ENCODE results near the gene NOC2L.

The NOC2L gene

DNA sequence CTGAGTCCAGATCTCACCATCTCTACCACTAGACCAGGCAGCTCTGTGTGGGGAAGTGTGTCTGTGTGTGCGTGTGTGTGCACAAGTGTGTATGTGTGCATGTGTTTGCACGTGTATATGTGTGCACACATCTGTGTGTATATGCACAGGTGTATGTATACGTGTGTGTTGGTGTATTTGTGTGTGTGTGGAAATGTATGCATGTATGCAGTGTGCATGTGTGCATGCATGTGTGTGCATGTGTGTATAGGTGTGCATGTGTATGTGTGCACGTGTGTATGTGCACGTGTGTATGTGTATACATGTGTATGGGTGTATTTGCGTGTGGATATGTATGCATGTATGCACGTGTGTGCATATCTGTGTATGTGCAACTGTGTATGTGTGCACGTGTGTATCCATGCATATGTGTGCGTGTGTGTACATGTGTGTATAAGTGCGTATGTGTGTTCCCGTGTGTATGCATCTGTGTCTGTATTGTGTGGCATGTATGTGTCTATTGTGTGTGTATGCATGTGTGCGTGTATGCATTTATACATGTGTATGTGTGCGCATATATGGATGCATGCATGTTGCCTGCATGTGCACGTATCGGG, 10.3 kb upstream of the NOC2L start:
- TF ChIP-seq, protein P1, sequence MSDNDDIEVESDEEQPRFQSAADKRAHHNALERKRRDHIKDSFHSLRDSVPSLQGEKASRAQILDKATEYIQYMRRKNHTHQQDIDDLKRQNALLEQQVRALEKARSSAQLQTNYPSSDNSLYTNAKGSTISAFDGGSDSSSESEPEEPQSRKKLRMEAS (IDR thresholded peaks at IDR 0.05): no peak
- TF ChIP-seq TCF12 (IDR thresholded peaks at IDR 0.05; ENCODE audit: low read depth) (no peak), CREB1 (IDR thresholded peaks at IDR 0.05; ENCODE audit: low read depth) (no peak), RAD21 (IDR thresholded peaks at IDR 0.05; ENCODE audit: low read depth) (no peak), EP300 (IDR thresholded peaks at IDR 0.05; ENCODE audit: borderline replicate concordance) (no peak), YY1 (IDR thresholded peaks at IDR 0.05; ENCODE audit: low read depth) (no peak), ZBTB7A (IDR thresholded peaks at IDR 0.05; ENCODE audit: low read depth) (no peak), TAF1 (IDR thresholded peaks at IDR 0.05; ENCODE audit: low read depth) (no peak), FOXM1 (IDR thresholded peaks at IDR 0.05; ENCODE audit: borderline replicate concordance, low read depth) (no peak), CEBPB (IDR thresholded peaks at IDR 0.05) (no peak), TEAD4 (IDR thresholded peaks at IDR 0.05) (no peak), NFIC (IDR thresholded peaks at IDR 0.05) (no peak), EGR1 (IDR thresholded peaks at IDR 0.05) (no peak)
- TF ChIP-seq, protein P2, sequence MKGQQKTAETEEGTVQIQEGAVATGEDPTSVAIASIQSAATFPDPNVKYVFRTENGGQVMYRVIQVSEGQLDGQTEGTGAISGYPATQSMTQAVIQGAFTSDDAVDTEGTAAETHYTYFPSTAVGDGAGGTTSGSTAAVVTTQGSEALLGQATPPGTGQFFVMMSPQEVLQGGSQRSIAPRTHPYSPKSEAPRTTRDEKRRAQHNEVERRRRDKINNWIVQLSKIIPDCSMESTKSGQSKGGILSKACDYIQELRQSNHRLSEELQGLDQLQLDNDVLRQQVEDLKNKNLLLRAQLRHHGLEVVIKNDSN (IDR thresholded peaks at IDR 0.05): no peak
- TF ChIP-seq, protein P3, sequence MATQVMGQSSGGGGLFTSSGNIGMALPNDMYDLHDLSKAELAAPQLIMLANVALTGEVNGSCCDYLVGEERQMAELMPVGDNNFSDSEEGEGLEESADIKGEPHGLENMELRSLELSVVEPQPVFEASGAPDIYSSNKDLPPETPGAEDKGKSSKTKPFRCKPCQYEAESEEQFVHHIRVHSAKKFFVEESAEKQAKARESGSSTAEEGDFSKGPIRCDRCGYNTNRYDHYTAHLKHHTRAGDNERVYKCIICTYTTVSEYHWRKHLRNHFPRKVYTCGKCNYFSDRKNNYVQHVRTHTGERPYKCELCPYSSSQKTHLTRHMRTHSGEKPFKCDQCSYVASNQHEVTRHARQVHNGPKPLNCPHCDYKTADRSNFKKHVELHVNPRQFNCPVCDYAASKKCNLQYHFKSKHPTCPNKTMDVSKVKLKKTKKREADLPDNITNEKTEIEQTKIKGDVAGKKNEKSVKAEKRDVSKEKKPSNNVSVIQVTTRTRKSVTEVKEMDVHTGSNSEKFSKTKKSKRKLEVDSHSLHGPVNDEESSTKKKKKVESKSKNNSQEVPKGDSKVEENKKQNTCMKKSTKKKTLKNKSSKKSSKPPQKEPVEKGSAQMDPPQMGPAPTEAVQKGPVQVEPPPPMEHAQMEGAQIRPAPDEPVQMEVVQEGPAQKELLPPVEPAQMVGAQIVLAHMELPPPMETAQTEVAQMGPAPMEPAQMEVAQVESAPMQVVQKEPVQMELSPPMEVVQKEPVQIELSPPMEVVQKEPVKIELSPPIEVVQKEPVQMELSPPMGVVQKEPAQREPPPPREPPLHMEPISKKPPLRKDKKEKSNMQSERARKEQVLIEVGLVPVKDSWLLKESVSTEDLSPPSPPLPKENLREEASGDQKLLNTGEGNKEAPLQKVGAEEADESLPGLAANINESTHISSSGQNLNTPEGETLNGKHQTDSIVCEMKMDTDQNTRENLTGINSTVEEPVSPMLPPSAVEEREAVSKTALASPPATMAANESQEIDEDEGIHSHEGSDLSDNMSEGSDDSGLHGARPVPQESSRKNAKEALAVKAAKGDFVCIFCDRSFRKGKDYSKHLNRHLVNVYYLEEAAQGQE (IDR thresholded peaks at IDR 0.05; ENCODE audit: low read depth): no peak

DNA sequence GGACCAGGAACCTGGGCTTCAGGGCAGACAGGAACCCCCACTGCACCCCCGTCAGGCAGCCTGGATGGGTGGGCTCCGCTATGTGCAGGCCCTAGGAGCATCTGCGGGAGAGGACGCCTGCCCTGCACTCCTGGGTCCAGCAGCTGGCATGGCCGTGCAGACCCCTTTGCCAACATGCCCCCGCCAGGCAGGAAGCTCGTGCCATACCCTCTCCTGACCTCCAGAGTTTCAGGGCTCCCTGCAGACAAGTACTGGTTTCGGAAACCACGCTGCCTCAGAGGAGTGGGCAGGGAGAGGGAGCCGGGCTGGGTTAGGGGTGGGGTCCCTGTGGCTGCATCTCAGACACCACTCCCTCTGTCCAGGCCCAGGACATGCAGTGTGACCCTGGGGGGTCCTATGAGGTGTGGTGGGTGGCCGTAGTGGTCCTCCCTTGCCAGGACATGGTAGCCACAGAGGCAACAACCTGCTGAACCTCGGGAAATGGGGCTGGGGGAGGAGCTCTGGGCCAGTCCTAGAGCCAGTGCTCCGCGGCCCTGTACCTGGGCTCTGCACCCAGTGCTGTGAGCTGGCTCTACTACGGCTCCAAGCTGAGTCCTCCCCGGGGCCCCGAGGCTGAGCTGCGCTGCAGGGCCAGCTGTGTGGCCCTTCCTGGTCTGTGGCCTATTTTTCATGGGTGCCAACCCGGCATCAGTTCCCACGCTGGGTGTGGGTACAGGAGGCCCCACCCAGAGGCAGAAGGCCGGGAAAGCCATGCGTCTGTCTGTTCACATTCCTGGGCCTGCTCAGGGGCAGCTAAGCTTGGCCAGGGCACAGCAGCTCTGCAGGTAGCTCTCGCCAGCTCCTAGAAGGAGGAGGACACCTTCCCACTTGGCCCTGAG, 8.6 kb upstream of the NOC2L start:
- TF ChIP-seq NFIC (IDR thresholded peaks at IDR 0.05) (0 out of 2 replicates have a peak, but pooled peaks have one; percentile 25), TCF12 (IDR thresholded peaks at IDR 0.05; ENCODE audit: low read depth) (no peak), TEAD4 (IDR thresholded peaks at IDR 0.05) (peak; percentile 29; the same call in 1 of the 2 replicates)

DNA sequence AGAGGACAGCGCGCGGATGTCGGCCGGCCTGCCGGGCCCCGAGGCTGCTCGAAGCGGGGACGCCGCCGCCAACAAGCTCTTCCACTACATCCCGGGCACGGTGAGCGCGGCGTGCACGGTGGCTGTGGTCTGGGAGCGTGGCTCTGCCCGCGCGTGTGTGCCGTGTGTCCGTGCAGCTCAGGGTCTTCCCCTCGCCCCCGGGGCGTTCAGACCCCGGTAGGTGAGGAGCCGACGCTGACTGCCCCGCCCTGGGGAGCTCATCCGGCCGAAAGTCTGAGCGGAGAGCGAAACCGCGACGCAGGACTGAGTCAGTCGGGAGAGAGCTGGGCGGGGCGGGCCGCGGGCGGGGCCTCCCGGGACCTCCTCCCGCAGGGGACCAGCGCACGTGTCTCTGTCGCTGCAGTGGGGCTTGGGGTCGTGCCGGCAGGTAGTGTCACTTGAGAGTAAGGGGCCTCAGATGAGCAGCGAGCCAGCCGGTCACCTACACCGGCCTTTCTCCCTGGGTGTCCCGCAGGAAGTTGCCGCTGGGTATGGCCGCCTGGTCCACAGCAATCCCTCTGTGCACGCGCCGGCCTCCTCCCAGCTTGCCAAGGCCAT, 7.7 kb upstream of the NOC2L start:
- TF ChIP-seq, protein P2 (IDR thresholded peaks at IDR 0.05): peak; percentile 54; the same call in 1 of the 2 replicates
- TF ChIP-seq, protein P1 (IDR thresholded peaks at IDR 0.05): peak; percentile 71; the same call in 1 of the 2 replicates
- TF ChIP-seq ZBTB7A (IDR thresholded peaks at IDR 0.05; ENCODE audit: low read depth): peak; percentile 50; the same call in 1 of the 2 replicates
- TF ChIP-seq CEBPB (IDR thresholded peaks at IDR 0.05): no peak

DNA sequence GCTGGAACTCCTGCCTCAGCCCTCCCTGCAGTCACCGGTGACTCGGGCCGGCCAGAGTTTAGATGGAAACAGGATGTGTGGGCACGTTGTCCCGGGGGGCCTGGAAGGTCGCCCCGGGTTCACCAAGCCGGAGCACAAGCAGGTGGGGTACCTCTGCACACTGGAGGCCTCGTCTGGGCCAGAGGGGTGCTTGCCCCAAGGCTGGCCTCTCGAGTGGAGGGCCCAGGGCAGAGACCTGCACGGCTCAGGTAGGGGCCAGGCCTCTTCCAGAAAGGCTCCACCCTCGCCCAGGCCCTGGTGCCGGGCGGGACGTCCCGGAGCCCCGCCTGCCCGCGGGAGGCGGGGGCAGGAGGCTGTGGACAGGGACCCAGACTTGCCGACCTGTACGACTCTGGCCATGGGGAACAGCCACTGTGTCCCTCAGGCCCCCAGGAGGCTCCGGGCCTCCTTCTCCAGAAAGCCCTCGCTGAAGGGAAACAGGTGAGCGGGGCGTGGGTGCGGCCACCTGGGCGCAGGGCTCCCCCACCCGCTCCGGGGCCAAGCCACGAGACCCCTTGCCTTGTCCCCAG, 7.2 kb upstream of the NOC2L start, which contains the start of gene PLEKHN1:
Gene PLEKHN1 (plus strand): TSS at position 348 of the 569 bp plus-strand sequence. CDS start 50 bp downstream, at position 398.
- TF ChIP-seq TCF12 (IDR thresholded peaks at IDR 0.05; ENCODE audit: low read depth) (no peak), ZBTB7A (IDR thresholded peaks at IDR 0.05; ENCODE audit: low read depth) (no peak), RAD21 (IDR thresholded peaks at IDR 0.05; ENCODE audit: low read depth) (no peak), CREB1 (IDR thresholded peaks at IDR 0.05; ENCODE audit: low read depth) (no peak), TEAD4 (IDR thresholded peaks at IDR 0.05) (no peak), TAF1 (IDR thresholded peaks at IDR 0.05; ENCODE audit: low read depth) (0 out of 2 replicates have a peak, but pooled peaks have one; percentile 7)
- TF ChIP-seq, protein P3 (IDR thresholded peaks at IDR 0.05; ENCODE audit: low read depth): no peak
- TF ChIP-seq, protein P2 (IDR thresholded peaks at IDR 0.05): no peak
